Measurements from ENCODE around the gene NOLC1.

Gene NOLC1

GRCh38 chr10:102211615-102212299 is 59.6 kb downstream of the NOLC1 start:
- no peak for DNase-seq

Data from activated CD4-positive, alpha-beta T cell treated with anti-CD3 and anti-CD28 coated beads, Interleukin-2, Interleukin-6, amounts not matched to agents 100 ng/mL and 50 ng/mL, durations not matched to agents 16 hours and 8 hours (primary cell).